ENCODE results near the gene SARDH.

Gene SARDH

DNA sequence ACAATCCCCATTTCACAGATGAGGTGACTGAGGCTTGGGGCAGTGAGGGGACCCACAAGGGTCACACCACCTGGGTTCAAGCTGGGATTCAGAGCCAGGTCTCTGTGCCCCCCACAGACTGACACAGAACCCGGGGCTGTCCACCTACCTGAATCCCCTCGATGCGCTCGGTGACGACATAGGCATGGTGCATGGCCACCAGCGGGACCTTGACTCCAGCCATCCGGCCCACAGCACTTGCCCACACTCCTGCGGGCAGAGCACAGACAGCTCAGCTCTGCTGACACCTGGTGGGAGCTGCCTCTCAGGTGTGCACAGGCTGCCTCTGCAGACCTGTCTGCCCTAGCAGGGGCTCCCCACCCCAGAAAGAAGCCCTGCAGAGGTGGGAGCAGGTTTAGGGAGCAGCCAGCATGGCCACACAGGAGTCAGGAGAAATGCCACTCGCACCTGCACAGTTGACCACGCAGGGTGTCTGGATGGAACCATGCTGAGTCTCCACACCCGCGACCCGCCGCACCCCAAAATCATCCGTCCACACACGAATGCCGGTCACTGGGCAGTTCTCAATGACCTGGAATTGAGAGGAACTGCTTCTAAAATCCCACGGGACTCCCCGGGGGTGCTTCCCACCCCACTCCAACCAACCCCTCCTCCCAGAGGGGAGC, 8.4 kb downstream of the SARDH start:
- no peak for TF ChIP-seq TAF1 (IDR thresholded peaks at IDR 0.05; ENCODE audit: borderline replicate concordance, low read depth, low read length)
- no peak for TF ChIP-seq POLR2AphosphoS5 (IDR thresholded peaks at IDR 0.05; ENCODE audit: low read depth, low read length)
- TF ChIP-seq POLR2A (IDR thresholded peaks at IDR 0.05; ENCODE audit: low read depth, low read length): no peak
- DNase-seq (ENCODE audit: insufficient read length) (peak; percentile 15), FAIRE-seq (no peak)

DNA sequence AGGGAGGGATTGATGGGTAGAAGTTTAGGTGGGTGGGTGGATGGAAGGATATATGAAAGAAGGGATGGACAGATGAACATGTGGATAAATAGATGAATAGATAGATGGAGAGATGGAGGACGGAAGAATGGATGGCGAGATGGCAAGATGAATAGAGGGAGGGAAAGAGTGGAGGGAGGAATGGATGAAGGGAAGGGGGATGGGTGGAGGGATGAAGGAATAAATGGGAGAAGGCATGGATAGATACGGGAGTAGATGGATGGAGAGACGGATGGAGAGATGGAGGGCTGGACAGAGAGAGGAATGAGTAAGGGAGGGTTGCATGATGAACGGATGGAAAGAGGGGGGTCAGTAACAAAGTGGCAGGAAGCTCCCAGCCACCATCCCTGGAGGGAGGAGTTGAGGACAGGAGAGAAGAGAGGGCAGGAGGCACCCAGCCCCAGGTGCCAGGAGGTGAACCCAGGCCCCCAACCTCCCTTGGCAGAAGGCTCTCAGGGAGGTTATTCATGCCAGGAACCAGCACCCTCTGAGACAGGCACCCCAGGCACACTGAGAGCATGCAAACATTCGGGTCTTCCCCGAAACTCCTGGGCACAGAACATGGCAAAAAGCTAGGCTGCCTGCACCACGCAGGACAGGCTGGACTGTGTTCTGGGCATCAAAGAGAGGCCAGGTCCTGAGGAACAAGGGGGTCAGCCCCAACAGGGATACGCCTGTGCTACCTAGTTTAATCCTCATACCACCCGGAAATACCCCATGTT, 9.1 kb downstream of the SARDH start:
- no peak for TF ChIP-seq POLR2AphosphoS5 (IDR thresholded peaks at IDR 0.05; ENCODE audit: low read depth, low read length)
- no peak for TF ChIP-seq TAF1 (IDR thresholded peaks at IDR 0.05; ENCODE audit: borderline replicate concordance, low read depth, low read length)
- no peak for TF ChIP-seq POLR2A (IDR thresholded peaks at IDR 0.05; ENCODE audit: low read depth, low read length)
- DNase-seq (ENCODE audit: insufficient read length): peak; percentile 24
- no peak for FAIRE-seq

DNA sequence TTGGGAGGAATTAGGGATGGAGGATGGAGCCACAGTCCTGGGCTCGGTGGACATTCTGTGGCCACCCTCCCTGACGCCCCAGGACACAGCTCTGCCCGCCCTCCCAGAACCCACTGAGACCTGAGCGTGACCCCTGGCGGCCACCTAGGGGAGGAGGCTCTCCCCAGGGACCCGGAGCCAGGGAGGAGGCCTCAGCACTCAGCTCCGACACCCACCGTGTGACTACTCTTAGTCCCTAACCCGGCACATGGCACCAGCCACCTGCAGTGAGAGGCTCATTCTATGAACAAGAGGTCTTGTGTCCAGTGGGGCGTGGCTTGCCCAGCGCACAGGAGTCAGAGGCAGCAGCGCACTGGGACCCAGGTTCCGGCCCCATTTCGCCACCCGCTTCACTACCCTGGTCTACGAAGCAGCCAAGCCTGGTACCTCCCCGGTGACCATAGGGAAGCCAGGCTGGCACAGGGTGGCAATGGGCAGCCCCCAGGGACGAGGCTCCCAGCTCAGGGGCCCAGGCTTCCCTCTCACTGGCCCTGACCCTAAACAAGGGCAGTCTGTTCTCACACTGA, 10.2 kb downstream of the SARDH start:
- no peak for DNase-seq (ENCODE audit: insufficient read length)
- FAIRE-seq: no peak
- TF ChIP-seq POLR2A (IDR thresholded peaks at IDR 0.05; ENCODE audit: low read depth, low read length) (no peak), POLR2AphosphoS5 (IDR thresholded peaks at IDR 0.05; ENCODE audit: low read depth, low read length) (no peak), TAF1 (IDR thresholded peaks at IDR 0.05; ENCODE audit: borderline replicate concordance, low read depth, low read length) (no peak)

DNA sequence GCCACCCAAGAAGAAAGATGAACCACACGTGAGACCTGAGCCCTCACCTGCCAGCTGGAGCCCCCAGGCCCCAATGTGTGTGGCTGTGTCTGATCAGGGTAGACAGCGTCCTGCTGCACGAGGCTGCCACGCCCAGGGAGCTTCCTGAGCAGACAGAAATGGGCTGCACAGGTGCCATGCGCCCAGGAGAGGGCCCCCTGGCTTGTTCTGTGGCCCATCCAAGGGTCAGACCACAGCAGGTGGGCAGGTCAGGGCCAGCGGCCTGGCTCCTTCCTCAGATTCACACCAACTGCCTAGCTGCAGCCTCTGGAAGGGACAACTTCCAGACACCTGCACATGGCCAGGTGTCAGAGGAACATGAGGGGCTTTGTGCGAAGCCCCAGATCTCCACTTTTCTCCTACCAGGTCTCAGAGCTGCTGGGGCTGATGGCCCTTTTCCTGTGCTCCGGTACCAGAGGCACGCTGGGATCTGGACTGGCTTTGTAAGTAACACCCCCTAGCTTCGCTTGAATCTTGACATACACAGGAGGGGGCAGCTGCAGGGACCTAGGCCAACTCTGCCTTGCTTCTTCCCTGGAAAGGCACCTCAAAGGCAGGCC, 10.8 kb downstream of the SARDH start:
- DNase-seq (ENCODE audit: insufficient read length) (no peak), FAIRE-seq (no peak)
- no peak for TF ChIP-seq POLR2A (IDR thresholded peaks at IDR 0.05; ENCODE audit: low read depth, low read length)
- TF ChIP-seq POLR2AphosphoS5 (IDR thresholded peaks at IDR 0.05; ENCODE audit: low read depth, low read length): no peak
- no peak for TF ChIP-seq TAF1 (IDR thresholded peaks at IDR 0.05; ENCODE audit: borderline replicate concordance, low read depth, low read length)

DNA sequence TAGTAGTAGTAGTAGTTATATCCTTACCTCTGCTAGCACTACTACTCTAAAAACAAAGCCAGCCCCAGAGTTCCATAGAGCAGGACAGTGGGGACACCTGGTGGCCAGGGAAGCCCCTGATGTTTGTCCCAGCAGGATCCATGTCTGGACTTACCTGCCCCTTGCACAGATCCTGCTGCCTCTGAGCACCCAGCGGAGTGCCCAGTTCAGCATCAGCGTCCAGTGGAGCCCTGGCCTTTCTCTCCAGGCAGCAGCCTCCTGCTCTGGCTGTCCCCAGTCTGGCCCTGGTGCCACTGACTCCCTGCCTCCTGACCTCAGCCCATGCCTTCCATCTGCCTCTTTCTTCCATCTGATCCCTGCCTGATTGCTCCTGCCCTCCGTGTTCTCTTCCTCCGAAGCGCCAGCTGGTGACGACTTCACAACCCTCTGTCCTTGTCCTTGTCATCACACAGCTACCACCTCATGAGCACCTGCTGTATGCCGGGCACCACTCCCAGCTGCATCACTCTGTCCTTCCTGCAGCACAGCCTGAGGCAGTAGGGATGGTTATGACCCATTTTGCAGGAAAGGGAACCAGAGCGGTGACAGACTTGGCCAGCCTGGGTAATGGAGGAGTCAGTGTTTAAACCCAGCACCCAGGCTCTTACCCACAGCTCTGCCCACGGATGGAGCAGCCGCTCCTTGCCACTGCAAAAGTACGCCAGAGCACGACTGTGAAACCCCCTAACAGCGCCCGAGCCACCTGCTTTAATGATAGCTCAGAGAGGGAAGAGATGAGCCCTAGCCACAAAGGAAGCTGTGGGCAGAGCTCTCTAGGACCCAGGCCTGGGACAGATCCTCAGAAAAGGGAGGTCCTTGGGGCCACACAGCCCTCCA, 11.5 kb downstream of the SARDH start:
- peak; percentile 44 for DNase-seq (ENCODE audit: insufficient read length)
- no peak for TF ChIP-seq TAF1 (IDR thresholded peaks at IDR 0.05; ENCODE audit: borderline replicate concordance, low read depth, low read length)
- TF ChIP-seq POLR2AphosphoS5 (IDR thresholded peaks at IDR 0.05; ENCODE audit: low read depth, low read length): no peak
- no peak for TF ChIP-seq POLR2A (IDR thresholded peaks at IDR 0.05; ENCODE audit: low read depth, low read length)
- no peak for FAIRE-seq

DNA sequence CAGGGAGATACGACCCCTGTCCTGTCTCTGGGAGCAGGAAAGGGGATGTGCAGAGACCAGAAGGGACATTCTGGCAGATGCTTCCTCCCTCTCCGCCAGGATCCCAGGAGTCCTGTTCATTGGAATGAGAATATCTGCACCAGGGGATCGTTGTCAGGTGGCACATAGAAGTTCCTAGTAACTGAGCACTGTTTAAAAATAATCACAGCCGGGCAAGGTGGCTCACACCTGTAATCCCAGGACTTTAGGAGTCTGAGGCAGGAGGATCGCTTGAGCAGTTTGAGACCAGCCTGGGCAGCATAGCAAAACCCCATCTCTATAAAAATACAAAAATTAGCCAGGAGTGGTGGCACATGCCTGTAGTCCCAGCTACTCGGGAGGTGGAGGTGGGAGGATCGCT, 12.3 kb downstream of the SARDH start:
- TF ChIP-seq TAF1 (IDR thresholded peaks at IDR 0.05; ENCODE audit: borderline replicate concordance, low read depth, low read length) (no peak), POLR2A (IDR thresholded peaks at IDR 0.05; ENCODE audit: low read depth, low read length) (no peak), POLR2AphosphoS5 (IDR thresholded peaks at IDR 0.05; ENCODE audit: low read depth, low read length) (no peak)
- FAIRE-seq: no peak
- DNase-seq (ENCODE audit: insufficient read length): no peak

DNA sequence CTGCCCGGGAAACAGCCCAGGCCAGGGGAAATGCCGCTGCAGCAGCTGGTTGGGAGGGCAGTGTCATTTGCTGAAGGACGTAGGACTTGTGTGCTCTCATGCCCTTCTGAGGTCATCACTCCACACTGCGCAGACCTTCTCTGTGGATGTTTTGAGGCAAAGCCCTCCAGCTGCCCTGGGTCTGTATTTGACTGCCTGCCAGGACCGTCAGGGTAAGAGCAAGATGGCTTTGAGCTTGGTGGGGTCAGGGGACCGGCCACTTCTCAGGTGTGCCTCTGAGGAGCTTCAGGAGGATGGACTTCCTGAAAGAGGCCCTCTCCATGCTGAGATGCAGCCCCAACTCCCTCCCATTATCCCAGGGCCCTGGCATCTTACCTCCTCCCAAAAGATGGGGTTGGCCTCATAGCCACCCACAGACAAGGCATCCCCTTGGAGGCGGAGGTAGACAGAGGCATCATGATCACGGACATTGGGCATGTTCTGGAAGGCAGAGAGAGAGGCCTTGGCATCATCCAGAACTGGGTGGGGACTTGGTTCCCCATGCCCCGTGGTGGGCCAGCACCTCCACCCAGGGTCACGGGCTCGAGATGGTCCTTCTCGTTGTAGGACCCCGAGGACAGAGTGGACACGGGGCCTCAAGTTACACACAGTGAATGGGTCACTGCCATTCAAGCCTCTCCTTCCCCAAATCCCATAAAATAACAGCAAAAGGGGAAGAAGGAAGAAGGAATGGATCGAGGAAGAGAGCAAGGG, 19.4 kb downstream of the SARDH start:
- FAIRE-seq (no peak), DNase-seq (ENCODE audit: insufficient read length) (no peak)
- TF ChIP-seq POLR2A (IDR thresholded peaks at IDR 0.05; ENCODE audit: low read depth, low read length) (no peak), POLR2AphosphoS5 (IDR thresholded peaks at IDR 0.05; ENCODE audit: low read depth, low read length) (no peak), TAF1 (IDR thresholded peaks at IDR 0.05; ENCODE audit: borderline replicate concordance, low read depth, low read length) (no peak)

DNA sequence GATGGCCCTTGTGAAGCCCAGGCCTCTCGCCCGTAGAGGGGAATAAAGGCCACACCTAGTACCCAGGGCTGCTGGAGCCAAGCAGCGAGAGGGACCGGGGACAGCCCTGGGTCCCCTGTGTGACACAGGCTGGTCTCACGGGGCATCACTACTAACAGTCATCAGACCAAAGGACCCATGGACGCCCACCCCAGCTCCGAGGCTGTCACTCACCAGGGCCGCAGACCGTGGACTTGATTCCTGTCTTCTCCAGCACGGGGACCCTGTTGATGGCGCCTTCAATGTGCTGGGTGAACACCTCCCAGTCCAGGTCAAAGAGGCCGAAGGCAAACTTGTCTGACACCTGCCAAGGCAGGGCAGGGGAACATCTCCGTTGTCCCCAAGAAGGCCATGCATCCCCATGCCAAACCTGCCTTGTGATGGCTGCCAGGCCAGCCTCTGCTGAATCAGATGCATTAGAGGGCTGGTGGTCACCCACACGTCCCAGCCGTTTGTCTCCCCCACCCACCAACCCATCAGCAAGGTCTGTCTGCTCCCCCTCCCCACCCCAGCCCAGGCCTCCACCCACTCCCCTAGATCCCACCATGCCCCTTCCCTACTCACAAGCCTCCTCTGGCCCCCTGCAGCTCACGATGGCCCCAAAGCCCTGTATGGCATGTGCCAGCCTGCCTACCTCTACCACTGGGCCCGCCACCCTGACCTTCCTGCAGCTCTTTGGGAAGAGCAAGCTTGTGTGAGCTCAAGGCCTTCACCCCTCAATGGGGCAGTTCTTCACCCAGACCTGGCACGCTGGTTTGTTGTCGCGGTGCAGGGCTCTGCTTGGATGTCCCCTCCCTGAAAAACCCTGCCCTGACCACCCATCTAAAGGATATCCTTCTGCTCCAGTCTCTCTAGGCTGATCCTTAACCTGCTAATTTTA, 20.8 kb downstream of the SARDH start:
- no peak for FAIRE-seq
- TF ChIP-seq POLR2A (IDR thresholded peaks at IDR 0.05; ENCODE audit: low read depth, low read length) (no peak), POLR2AphosphoS5 (IDR thresholded peaks at IDR 0.05; ENCODE audit: low read depth, low read length) (no peak), TAF1 (IDR thresholded peaks at IDR 0.05; ENCODE audit: borderline replicate concordance, low read depth, low read length) (no peak)
- DNase-seq (ENCODE audit: insufficient read length): no peak

DNA sequence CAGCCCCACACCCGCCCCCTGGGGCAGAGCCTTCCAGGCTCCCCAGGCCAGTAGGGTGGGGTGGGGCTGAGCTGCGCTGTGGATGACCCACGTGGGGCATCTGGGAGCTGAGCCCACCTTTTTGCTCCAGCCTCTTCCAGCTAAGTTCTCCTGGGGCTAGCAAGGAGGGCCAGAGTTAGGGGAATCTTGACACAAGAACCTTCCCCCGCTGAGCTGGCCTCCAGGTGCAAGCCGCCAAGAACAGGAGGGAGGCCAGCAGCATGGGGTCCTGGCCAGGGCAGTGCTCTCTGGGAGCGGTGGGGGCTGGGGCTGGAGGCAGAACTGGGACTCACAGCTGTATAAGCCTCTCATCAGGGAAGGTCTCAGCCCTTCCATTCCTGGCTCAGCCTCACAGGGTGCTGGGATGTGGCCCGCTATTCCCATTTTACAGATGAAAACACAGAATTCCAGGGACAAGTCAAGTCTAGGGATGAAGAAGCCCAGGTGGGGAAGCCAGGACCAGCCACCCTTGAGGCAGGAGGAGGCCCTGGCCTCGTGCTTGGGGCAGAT, 21.5 kb downstream of the SARDH start:
- FAIRE-seq (no peak), DNase-seq (ENCODE audit: insufficient read length) (no peak)
- TF ChIP-seq POLR2AphosphoS5 (IDR thresholded peaks at IDR 0.05; ENCODE audit: low read depth, low read length): no peak
- no peak for TF ChIP-seq POLR2A (IDR thresholded peaks at IDR 0.05; ENCODE audit: low read depth, low read length)
- TF ChIP-seq TAF1 (IDR thresholded peaks at IDR 0.05; ENCODE audit: borderline replicate concordance, low read depth, low read length): no peak
